Upper lobe of left lung (tissue), 4 donors: ENCODE data around the gene RACGAP1.

ENCODE experiments used
- POLR2A ChIP-seq, 4 donors: fragments of 450-650 bp; IDR thresholded peaks; one replicate each; pipeline ENCODE4 v1.5.1; 2016 to 2017; ENCODE audit warnings: antibody characterized with exemption in 4 of 4, mild to moderate bottlenecking in 2 of 4
- POLR2AphosphoS5 ChIP-seq, 2 donors: sonication (generic); formaldehyde crosslinking; IDR thresholded peaks; one replicate each; pipeline ENCODE4 v1.5.1; 2017; ENCODE audit warnings: antibody characterized with exemption in 2 of 2
- TF ChIP-seq, protein P1 (sequence below), 6 experiments: fragments of 450-650 bp in 4 of 6; fragments of 200-600 bp in 2 of 6; sonication (generic) in 2 of 6; IDR thresholded peaks; one replicate each; pipeline ENCODE4 v1.5.1; 2016 to 2019; ENCODE audit warnings: antibody characterized with exemption in 6 of 6

- TF ChIP-seq, protein P1, sequence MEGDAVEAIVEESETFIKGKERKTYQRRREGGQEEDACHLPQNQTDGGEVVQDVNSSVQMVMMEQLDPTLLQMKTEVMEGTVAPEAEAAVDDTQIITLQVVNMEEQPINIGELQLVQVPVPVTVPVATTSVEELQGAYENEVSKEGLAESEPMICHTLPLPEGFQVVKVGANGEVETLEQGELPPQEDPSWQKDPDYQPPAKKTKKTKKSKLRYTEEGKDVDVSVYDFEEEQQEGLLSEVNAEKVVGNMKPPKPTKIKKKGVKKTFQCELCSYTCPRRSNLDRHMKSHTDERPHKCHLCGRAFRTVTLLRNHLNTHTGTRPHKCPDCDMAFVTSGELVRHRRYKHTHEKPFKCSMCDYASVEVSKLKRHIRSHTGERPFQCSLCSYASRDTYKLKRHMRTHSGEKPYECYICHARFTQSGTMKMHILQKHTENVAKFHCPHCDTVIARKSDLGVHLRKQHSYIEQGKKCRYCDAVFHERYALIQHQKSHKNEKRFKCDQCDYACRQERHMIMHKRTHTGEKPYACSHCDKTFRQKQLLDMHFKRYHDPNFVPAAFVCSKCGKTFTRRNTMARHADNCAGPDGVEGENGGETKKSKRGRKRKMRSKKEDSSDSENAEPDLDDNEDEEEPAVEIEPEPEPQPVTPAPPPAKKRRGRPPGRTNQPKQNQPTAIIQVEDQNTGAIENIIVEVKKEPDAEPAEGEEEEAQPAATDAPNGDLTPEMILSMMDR (IDR thresholded peaks at IDR 0.05), result no peak
- no peak for TF ChIP-seq POLR2A (IDR thresholded peaks at IDR 0.05)
- no peak for TF ChIP-seq POLR2AphosphoS5 (IDR thresholded peaks at IDR 0.05)
Observed at GRCh38 chr12:49980501-49981349, 44.6 kb downstream of the RACGAP1 start.
